Fibroblast of pulmonary artery (primary cell): Measurements from ENCODE around the gene HSPB1.

ENCODE experiments used
- DNase-seq: peaks from one replicate; pipeline ENCODE4 v3.0.0-alpha.2; 2010; ENCODE audit warnings: low read depth
- H3K4me3 ChIP-seq: replicated peaks from 2 replicates; pipeline ENCODE4 v1.5.1; 2011; ENCODE audit warnings: low read depth, mild to moderate bottlenecking, control low read depth, low read length, moderate library complexity
- TF ChIP-seq, protein P1 (sequence below): IDR thresholded peaks from 2 replicates; pipeline ENCODE4 v1.5.1; 2011; ENCODE audit warnings: mild to moderate bottlenecking, control low read depth, low read length, inconsistent platforms; ENCODE audit errors: missing control alignments

HSPB1 gene

DNA sequence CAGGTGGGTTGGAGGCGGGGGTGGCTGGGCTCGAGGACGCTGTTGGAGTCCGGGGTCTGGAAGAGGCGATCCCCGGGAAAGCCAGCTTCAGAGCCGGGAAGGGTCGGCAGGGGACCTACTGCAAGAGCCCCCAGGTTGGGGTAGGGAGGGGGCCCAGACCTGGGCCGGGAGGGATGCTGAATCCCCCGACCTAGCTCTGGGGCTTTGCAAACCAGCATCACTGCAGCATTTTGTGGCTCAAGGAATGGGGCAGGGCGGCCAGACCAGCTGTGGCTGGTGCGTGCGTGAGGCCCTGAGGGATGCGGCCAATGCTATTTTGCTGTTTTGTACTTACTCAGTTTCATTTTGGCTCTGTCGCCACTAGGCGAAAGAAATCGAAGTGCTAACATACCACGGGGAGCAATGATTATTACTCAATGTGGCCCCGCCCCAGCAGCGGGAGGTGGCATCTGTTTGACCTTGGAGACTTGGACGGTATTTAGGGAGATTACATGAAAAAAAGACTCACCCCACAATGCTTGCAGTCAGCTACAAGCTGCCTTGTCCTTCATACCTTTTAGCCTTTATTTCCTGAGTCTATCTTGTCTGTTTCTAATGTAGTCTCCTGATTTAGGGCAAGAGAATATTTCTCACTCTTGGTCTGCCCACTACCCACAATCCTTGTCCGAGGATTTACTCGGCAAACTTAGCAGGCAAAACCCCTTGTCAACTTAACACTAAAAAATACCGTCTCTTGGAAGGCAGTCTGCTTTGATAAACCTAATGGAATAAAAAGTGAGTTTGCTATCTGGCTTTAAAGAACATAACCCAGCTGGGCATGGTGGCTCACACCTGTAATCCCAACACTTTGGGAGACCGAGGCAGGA is 16.2 kb downstream of the HSPB1 start:
- TF ChIP-seq, protein P1, sequence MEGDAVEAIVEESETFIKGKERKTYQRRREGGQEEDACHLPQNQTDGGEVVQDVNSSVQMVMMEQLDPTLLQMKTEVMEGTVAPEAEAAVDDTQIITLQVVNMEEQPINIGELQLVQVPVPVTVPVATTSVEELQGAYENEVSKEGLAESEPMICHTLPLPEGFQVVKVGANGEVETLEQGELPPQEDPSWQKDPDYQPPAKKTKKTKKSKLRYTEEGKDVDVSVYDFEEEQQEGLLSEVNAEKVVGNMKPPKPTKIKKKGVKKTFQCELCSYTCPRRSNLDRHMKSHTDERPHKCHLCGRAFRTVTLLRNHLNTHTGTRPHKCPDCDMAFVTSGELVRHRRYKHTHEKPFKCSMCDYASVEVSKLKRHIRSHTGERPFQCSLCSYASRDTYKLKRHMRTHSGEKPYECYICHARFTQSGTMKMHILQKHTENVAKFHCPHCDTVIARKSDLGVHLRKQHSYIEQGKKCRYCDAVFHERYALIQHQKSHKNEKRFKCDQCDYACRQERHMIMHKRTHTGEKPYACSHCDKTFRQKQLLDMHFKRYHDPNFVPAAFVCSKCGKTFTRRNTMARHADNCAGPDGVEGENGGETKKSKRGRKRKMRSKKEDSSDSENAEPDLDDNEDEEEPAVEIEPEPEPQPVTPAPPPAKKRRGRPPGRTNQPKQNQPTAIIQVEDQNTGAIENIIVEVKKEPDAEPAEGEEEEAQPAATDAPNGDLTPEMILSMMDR, result peak; percentile 34
- peak overlapping the region; percentile 83 for H3K4me3 ChIP-seq
- DNase-seq, result peak; percentile 87

DNA sequence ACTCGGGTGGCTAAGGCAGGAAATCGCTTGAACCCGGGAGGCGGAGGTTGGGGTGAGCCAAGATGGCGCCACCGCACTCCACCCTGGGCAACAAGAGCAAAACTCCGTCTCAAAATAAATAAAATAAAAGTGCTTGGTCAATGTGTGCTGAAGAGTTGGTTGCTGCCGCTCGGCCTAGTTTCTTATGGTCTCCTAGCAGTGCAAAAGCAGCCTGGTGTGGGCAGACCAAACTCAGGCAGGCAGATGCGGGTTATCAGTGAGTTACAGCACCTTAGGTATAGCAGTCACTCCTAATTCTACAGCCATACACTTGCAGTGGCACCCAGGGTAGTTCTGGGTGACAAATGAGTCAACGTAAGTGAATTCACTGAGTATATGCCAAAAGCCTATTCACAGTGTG is 22.6 kb downstream of the HSPB1 start:
- TF ChIP-seq, protein P1, result no peak
- H3K4me3 ChIP-seq, result no peak overlapping the region
- no peak for DNase-seq

DNA sequence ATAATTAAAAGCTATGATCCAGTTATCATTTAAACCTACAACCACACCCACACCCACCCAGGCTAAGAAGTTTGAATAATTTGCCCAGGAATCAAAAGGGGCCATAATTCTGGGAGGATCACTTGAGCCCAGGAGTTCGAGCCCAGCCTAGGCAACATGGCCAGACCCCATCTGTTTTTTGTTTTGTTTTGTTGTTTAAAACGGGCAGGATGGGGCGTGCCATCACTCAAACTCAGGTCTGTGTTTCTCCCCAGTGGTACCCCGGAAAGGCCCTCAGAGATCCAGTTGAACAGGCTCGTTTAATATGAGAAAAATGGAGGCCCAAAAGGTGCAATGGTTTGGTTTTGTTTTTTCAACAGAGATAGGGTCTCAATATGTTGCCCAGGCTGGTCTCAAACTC is 23.3 kb downstream of the HSPB1 start:
- no peak overlapping the region for H3K4me3 ChIP-seq
- TF ChIP-seq, protein P1, result no peak
- no peak for DNase-seq

- TF ChIP-seq, protein P1, result no peak
- DNase-seq, result peak; percentile 80
- no peak overlapping the region for H3K4me3 ChIP-seq
Observed at GRCh38 chr7:76326646-76327233, 24.3 kb downstream of the HSPB1 start.

DNA sequence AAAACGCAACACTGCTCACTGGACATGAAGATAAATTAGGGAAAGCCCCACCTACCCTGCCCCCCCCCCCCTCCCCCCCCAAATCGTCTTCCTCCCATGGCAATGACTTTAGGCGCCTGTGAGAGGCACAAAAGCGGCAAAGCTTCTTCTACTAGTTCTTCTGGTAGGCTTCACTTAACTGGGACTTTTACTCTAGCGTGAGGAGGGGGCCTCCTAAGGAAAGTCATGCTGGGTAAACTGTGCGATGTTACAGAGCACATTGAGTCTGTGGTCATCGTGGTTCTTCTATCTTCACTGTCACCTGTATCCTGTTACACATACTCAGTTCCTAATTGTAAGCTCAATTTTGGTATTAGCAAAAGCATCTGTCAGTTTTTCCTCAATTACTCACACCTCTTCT is 25.1 kb downstream of the HSPB1 start:
- H3K4me3 ChIP-seq, result no peak overlapping the region
- TF ChIP-seq, protein P1, result no peak
- DNase-seq, result no peak

DNA sequence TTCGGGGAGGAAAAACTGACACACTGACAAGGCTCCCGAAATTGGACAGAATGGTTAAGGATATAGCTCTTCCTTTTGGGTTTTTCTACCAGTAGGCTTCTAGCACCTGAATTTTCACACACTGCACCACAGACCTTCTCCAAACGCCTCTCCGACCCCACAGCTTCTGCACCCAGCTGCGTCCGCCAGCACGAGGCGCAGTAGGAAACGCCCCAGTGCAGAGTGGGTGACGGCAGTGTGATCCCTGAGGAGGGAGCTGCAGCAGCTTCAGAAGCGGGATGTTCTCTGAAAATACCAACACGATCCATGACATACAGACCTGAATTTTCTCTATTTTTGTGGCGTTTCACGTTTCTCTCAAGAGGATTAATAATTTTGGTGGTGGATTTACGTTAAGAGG is 25.9 kb downstream of the HSPB1 start:
- H3K4me3 ChIP-seq, result no peak overlapping the region
- TF ChIP-seq, protein P1, result no peak
- no peak for DNase-seq
